Uterus (tissue), 4 donors: ENCODE data around the gene P4HB. TPM values are rescaled to one million over a fixed set of nuclear protein-coding genes. Genes with fewer than 3 reads are reported as not detected.

Experiments used
- total RNA-seq, 4 donors: library from RNA; depleted of rRNA in 3 of 4; stranded (reverse); fragments of >200 nt in 3 of 4; gene quantifications; one replicate each; pipeline versions ENCODE4 v1.1.0 to v1.2.4, GENCODE V29; 2014 to 2023
- donor health status: DM: yes; HTN: yes; CAD: no.

P4HB gene
- total RNA-seq, 4 donors from 2014 or later: 199 to 504 (median 304) TPM

Other genes with a start within 250 kb of the P4HB start
- gene NPLOC4, start 223.4 kb downstream of the P4HB start, total RNA-seq: 10 to 100 TPM; 14.6 to 86.3 (median 30.9) TPM
- 1 to 10 TPM in 1 of 4 donors, under 1 TPM in 1, not detected in 2; 0.21 to 3.0 TPM for gene TSPAN10, start 223.3 kb downstream of the P4HB start, total RNA-seq
- 1 to 10 TPM in 1 of 4 donors, not detected in 3; 2.1 TPM for gene PDE6G, start 204.0 kb downstream of the P4HB start, total RNA-seq
- gene OXLD1, start 193.9 kb downstream of the P4HB start, total RNA-seq: 10 to 100 TPM in 3 of 4 donors, 1 to 10 TPM in 1; 3.2 to 56.1 (median 20.3) TPM
- 10 to 100 TPM in 1 of 4 donors, 1 to 10 TPM in 2, under 1 TPM in 1; 0.77 to 12.3 (median 3.9) TPM for gene CCDC137, start 193.8 kb downstream of the P4HB start, total RNA-seq
- 10 to 100 TPM in 3 of 4 donors, 1 to 10 TPM in 1; 4.4 to 36.9 (median 27.0) TPM for gene ARL16, start 176.7 kb downstream of the P4HB start, total RNA-seq
- gene HGS, start 176.5 kb downstream of the P4HB start, total RNA-seq: 100 to 1,000 TPM in 1 of 4 donors, 10 to 100 TPM in 3; 21.0 to 121 (median 72.5) TPM
- gene MRPL12, start 157.2 kb downstream of the P4HB start, total RNA-seq: 10 to 100 TPM in 2 of 4 donors, 1 to 10 TPM in 1, under 1 TPM in 1; 0.77 to 72.9 (median 19.5) TPM
- 10 to 100 TPM in 1 of 4 donors, 1 to 10 TPM in 2, not detected in 1; 5.6 to 11.3 (median 7.6) TPM for gene SLC25A10, start 148.3 kb downstream of the P4HB start, total RNA-seq
- not detected for gene GCGR, start 56.4 kb downstream of the P4HB start, total RNA-seq
- gene MCRIP1, start 27.2 kb downstream of the P4HB start, total RNA-seq: 10 to 100 TPM; 30.5 to 92.6 (median 61.3) TPM
- 1 to 10 TPM in 1 of 4 donors, not detected in 3; 1.6 TPM for gene PPP1R27, start 25.5 kb downstream of the P4HB start, total RNA-seq
- 100 to 1,000 TPM in 1 of 4 donors, 10 to 100 TPM in 3; 31.2 to 350 (median 55.1) TPM for gene ARHGDIA, start 10.8 kb upstream of the P4HB start, total RNA-seq
- gene ALYREF, start 31.1 kb upstream of the P4HB start, total RNA-seq: 10 to 100 TPM in 3 of 4 donors, 1 to 10 TPM in 1; 3.2 to 82.1 (median 34.5) TPM
- gene ANAPC11, start 31.2 kb upstream of the P4HB start, total RNA-seq: 10 to 100 TPM; 45.9 to 72.6 (median 61.5) TPM
- 1 to 10 TPM in 2 of 4 donors, not detected in 2; 2.0 to 2.1 TPM for gene NPB, start 41.7 kb upstream of the P4HB start, total RNA-seq
- gene PCYT2, start 50.9 kb upstream of the P4HB start, total RNA-seq: 10 to 100 TPM in 3 of 4 donors, 1 to 10 TPM in 1; 4.1 to 27.7 (median 18.8) TPM
- 10 to 100 TPM in 3 of 4 donors, under 1 TPM in 1; 0.77 to 87.1 (median 14.6) TPM for gene SIRT7, start 57.6 kb upstream of the P4HB start, total RNA-seq
- gene MAFG, start 67.2 kb upstream of the P4HB start, total RNA-seq: 10 to 100 TPM in 3 of 4 donors, 1 to 10 TPM in 1; 9.7 to 23.1 (median 12.7) TPM
- 10 to 100 TPM in 2 of 4 donors, 1 to 10 TPM in 2; 4.2 to 81.5 (median 8.1) TPM for gene PYCR1, start 76.8 kb upstream of the P4HB start, total RNA-seq
- gene MYADML2, start 86.7 kb upstream of the P4HB start, total RNA-seq: not detected
- 1 to 10 TPM in 1 of 4 donors, not detected in 3; 5.0 TPM for gene NOTUM, start 100.7 kb upstream of the P4HB start, total RNA-seq
- 10 to 100 TPM in 2 of 4 donors, 1 to 10 TPM in 2; 3.5 to 34.2 (median 13.6) TPM for gene ASPSCR1, start 117.1 kb upstream of the P4HB start, total RNA-seq
- 100 to 1,000 TPM in 1 of 4 donors, 10 to 100 TPM in 3; 26.7 to 212 (median 49.8) TPM for gene CENPX, start 162.3 kb upstream of the P4HB start, total RNA-seq
- gene LRRC45, start 162.8 kb upstream of the P4HB start, total RNA-seq: 10 to 100 TPM in 1 of 4 donors, 1 to 10 TPM in 2, under 1 TPM in 1; 0.29 to 14.2 (median 5.3) TPM
- gene RAC3, start 171.1 kb upstream of the P4HB start, total RNA-seq: 1 to 10 TPM in 1 of 4 donors, under 1 TPM in 1, not detected in 2; 0.91 to 8.4 TPM
- gene DCXR, start 177.2 kb upstream of the P4HB start, total RNA-seq: 100 to 1,000 TPM in 1 of 4 donors, 10 to 100 TPM in 3; 23.8 to 125 (median 67.5) TPM
- gene RFNG, start 191.3 kb upstream of the P4HB start, total RNA-seq: 10 to 100 TPM; 11.8 to 33.7 (median 23.3) TPM
- 100 to 1,000 TPM in 1 of 4 donors, 10 to 100 TPM in 3; 76.0 to 326 (median 85.6) TPM for gene GPS1, start 191.4 kb upstream of the P4HB start, total RNA-seq
- gene DUS1L, start 205.3 kb upstream of the P4HB start, total RNA-seq: 10 to 100 TPM; 30.2 to 70.6 (median 46.5) TPM
- 10 to 100 TPM in 2 of 4 donors, 1 to 10 TPM in 2; 5.3 to 59.4 (median 23.4) TPM for gene FASN, start 237.7 kb upstream of the P4HB start, total RNA-seq